HepG2 (cell line): ENCODE results near the gene ALG3. TPM values are rescaled to one million over a fixed set of nuclear protein-coding genes. Genes with fewer than 3 reads are reported as not detected.

ENCODE experiments used
- ATF6 ChIP-seq: sonication (generic); formaldehyde crosslinking; conservative IDR thresholded peaks from 2 replicates; pipeline ENCODE4 v1.4.0; 2020; ENCODE audit warnings: missing genetic modification reagents
- GLI4 ChIP-seq: sonication (generic); formaldehyde crosslinking; IDR thresholded peaks from 2 replicates; pipeline ENCODE4 v1.5.1; 2020; ENCODE audit warnings: missing genetic modification reagents, mild to moderate bottlenecking, moderate library complexity, borderline replicate concordance
- JARID2 ChIP-seq: sonication (generic); formaldehyde crosslinking; IDR thresholded peaks from 2 replicates; pipeline ENCODE4 v1.8.1; 2023; ENCODE audit warnings: missing genetic modification reagents, inconsistent platforms; ENCODE audit not compliant: insufficient replicate concordance
- NFAT5 ChIP-seq: sonication (generic); formaldehyde crosslinking; IDR thresholded peaks from 2 replicates; pipeline ENCODE4 v1.4.0; 2020; ENCODE audit warnings: missing genetic modification reagents
- STAT6 ChIP-seq: sonication (generic); formaldehyde crosslinking; IDR thresholded peaks from 2 replicates; pipeline ENCODE4 v1.4.0; 2020; ENCODE audit warnings: missing genetic modification reagents, mild to moderate bottlenecking, borderline replicate concordance
- ZHX2 ChIP-seq, 2 experiments: sonication (generic) in 1 of 2; formaldehyde crosslinking in 1 of 2; IDR thresholded peaks; 2 replicates each; pipeline versions ENCODE4 v1.6.1 to v1.9.0; 2014 to 2022; ENCODE audit warnings: antibody characterized with exemption in 1 of 2, borderline replicate concordance in 1 of 2, inconsistent platforms in 1 of 2, low read depth in 1 of 2, missing genetic modification reagents in 1 of 2
- ZNF207 ChIP-seq: fragments of 450-650 bp; IDR thresholded peaks from 2 replicates; pipeline ENCODE4 v1.6.1; 2016; ENCODE audit warnings: antibody characterized with exemption, borderline replicate concordance
- ZNF460 ChIP-seq: sonication (generic); formaldehyde crosslinking; IDR thresholded peaks from 2 replicates; pipeline ENCODE4 v1.5.1; 2020; ENCODE audit warnings: missing genetic modification reagents, mild to moderate bottlenecking, borderline replicate concordance
- ZNF607 ChIP-seq: sonication (generic); formaldehyde crosslinking; IDR thresholded peaks from 2 replicates; pipeline ENCODE4 v1.5.1; 2020; ENCODE audit warnings: missing genetic modification reagents, mild to moderate bottlenecking, borderline replicate concordance
- ZNF839 ChIP-seq: sonication (generic); formaldehyde crosslinking; IDR thresholded peaks from 2 replicates; pipeline ENCODE4 v1.4.0; 2020; ENCODE audit warnings: missing genetic modification reagents, mild to moderate bottlenecking, borderline replicate concordance
- ZSCAN21 ChIP-seq: sonication (generic); formaldehyde crosslinking; IDR thresholded peaks from 2 replicates; pipeline ENCODE4 v1.8.0; 2022; ENCODE audit warnings: mild to moderate bottlenecking, missing genetic modification reagents, moderate library complexity, borderline replicate concordance
- polyA plus RNA-seq, 8 experiments: library from polyadenylated mRNA; depleted of rRNA in 3 of 8; stranded (reverse) in 7 of 8; unstranded in 1 of 8; fragments of >200 nt; fragmentation: Illumina TruSeq in 4 of 8; extraction: Trizol in 4 of 8; gene quantifications; 2 replicates each; pipeline versions ENCODE4 v1.2.1 to v1.2.3, GENCODE V29; 2011 to 2016; ENCODE audit warnings: low read depth in 4 of 8, missing spikeins in 1 of 8, mixed read lengths in 1 of 8; ENCODE audit not compliant: insufficient read depth in 1 of 8
- total RNA-seq, 5 experiments: library from RNA; depleted of rRNA; stranded (reverse); fragments of >200 nt; fragmentation: Illumina TruSeq; extraction: Trizol; gene quantifications; 2 replicates each; pipeline ENCODE4 v1.2.3, GENCODE V29; 2016; ENCODE audit warnings: low read depth in 1 of 5

ALG3 gene
- total and polyA plus RNA-seq, 2 of the 13 experiments (the other 11 are each of a cell fraction or from before 2014, with no cell fraction given), result 46.6 to 57.1 TPM

- TF ChIP-seq ZHX2 (IDR thresholded peaks at IDR 0.05; ENCODE audit: low read depth) (no peak), ZHX2 (CRISPR knock-in tag; IDR thresholded peaks at IDR 0.05; ENCODE audit: borderline replicate concordance) (no peak), ZNF607 (no peak), NFAT5 (CRISPR knock-in tag) (no peak), GLI4 (CRISPR knock-in tag) (no peak), ZNF839 (CRISPR knock-in tag) (no peak), JARID2 (CRISPR knock-in tag) (no peak), STAT6 (no peak), ZNF207 (no peak), ZSCAN21 (no peak), ZNF460 (CRISPR knock-in tag) (no peak), ATF6 (no peak)
Observed at GRCh38 chr3:184229394-184230080, 19.2 kb downstream of the ALG3 start, which contains the start of gene VWA5B2 (continued).
